ENCODE results near the gene NTM.

NTM gene

GRCh38 chr11:131979364-131979763 is 608.9 kb downstream of the NTM start:
- no peak for DNase-seq (ENCODE audit: low read depth in 3 of 3, low spot score in 1 of 3)

- no peak for DNase-seq (ENCODE audit: low read depth in 3 of 3, low spot score in 1 of 3)
Measured at GRCh38 chr11:131980199-131980598, 609.8 kb downstream of the NTM start.

- no peak for DNase-seq (ENCODE audit: low read depth in 3 of 3, low spot score in 1 of 3)
Measured at GRCh38 chr11:131980888-131981668, 610.7 kb downstream of the NTM start.

- DNase-seq (ENCODE audit: low read depth in 3 of 3, low spot score in 1 of 3), result no peak
Measured at GRCh38 chr11:131982154-131982553, 611.7 kb downstream of the NTM start.

- DNase-seq (ENCODE audit: low read depth in 3 of 3, low spot score in 1 of 3), result no peak
Measured at GRCh38 chr11:131985846-131986301, 615.5 kb downstream of the NTM start.

GRCh38 chr11:131987703-131988102 is 617.3 kb downstream of the NTM start:
- DNase-seq (ENCODE audit: low read depth in 3 of 3, low spot score in 1 of 3), result no peak

- DNase-seq (ENCODE audit: low read depth in 3 of 3, low spot score in 1 of 3), result no peak
Measured at GRCh38 chr11:131991606-131992005, 621.2 kb downstream of the NTM start.

- DNase-seq (ENCODE audit: low read depth in 3 of 3, low spot score in 1 of 3), result no peak
Measured at GRCh38 chr11:131993246-131993645, 622.8 kb downstream of the NTM start.

- no peak for DNase-seq (ENCODE audit: low read depth in 3 of 3, low spot score in 1 of 3)
Measured at GRCh38 chr11:131998020-131998419, 627.6 kb downstream of the NTM start.

- DNase-seq (ENCODE audit: low read depth in 3 of 3, low spot score in 1 of 3), result no peak
Measured at GRCh38 chr11:131999084-131999483, 628.7 kb downstream of the NTM start.

- no peak for DNase-seq (ENCODE audit: low read depth in 3 of 3, low spot score in 1 of 3)
Measured at GRCh38 chr11:131999955-132000354, 629.5 kb downstream of the NTM start.

- no peak for DNase-seq (ENCODE audit: low read depth in 3 of 3, low spot score in 1 of 3)
Measured at GRCh38 chr11:132005887-132006286, 635.5 kb downstream of the NTM start.

GRCh38 chr11:132006884-132007580 is 636.6 kb downstream of the NTM start:
- no peak for DNase-seq (ENCODE audit: low read depth in 3 of 3, low spot score in 1 of 3)

- DNase-seq (ENCODE audit: low read depth in 3 of 3, low spot score in 1 of 3), result no peak
Measured at GRCh38 chr11:132008226-132008625, 637.8 kb downstream of the NTM start.

- no peak for DNase-seq (ENCODE audit: low read depth in 3 of 3, low spot score in 1 of 3)
Measured at GRCh38 chr11:132008872-132009271, 638.5 kb downstream of the NTM start.

GRCh38 chr11:132020001-132020400 is 649.6 kb downstream of the NTM start:
- DNase-seq (ENCODE audit: low read depth in 3 of 3, low spot score in 1 of 3), result no peak

GRCh38 chr11:132022285-132022684 is 651.9 kb downstream of the NTM start:
- DNase-seq (ENCODE audit: low read depth in 3 of 3, low spot score in 1 of 3), result no peak

GRCh38 chr11:132022733-132023478 is 652.5 kb downstream of the NTM start:
- DNase-seq (ENCODE audit: low read depth in 3 of 3, low spot score in 1 of 3), result no peak

GRCh38 chr11:132024587-132025295 is 654.3 kb downstream of the NTM start:
- DNase-seq (ENCODE audit: low read depth in 3 of 3, low spot score in 1 of 3), result no peak

- no peak for DNase-seq (ENCODE audit: low read depth in 3 of 3, low spot score in 1 of 3)
Measured at GRCh38 chr11:132026746-132027145, 656.3 kb downstream of the NTM start.
